HAP-1 (cell line): ENCODE data around the gene ITGBL1.
"Not testable (repeated sequence)": the region's sequence is repeated elsewhere in the genome, so short reads cannot be mapped to it uniquely, and the experiment has no call there.

Source experiments
- DNase-seq, 2 experiments: peaks; one replicate each; pipeline ENCODE4 v3.0.0-alpha.2; 2016 to 2020; ENCODE audit warnings: low spot score in 2 of 2
- H3K27me3 ChIP-seq: fragments of 250-450 bp; sonication (Bioruptor Pico); 2 replicates; pipeline ENCODE4 v1.5.1; 2020; ENCODE audit warnings: low read depth, mild to moderate bottlenecking, moderate library complexity
- H3K36me3 ChIP-seq: fragments of 250-450 bp; sonication (Bioruptor Pico); replicated peaks from 2 replicates; pipeline ENCODE4 v1.5.1; 2020; ENCODE audit warnings: mild to moderate bottlenecking
- H3K4me1 ChIP-seq: fragments of 250-450 bp; sonication (Bioruptor Pico); 2 replicates; pipeline ENCODE4 v1.5.1; 2020; ENCODE audit warnings: mild to moderate bottlenecking
- H3K4me3 ChIP-seq: fragments of 250-450 bp; sonication (Bioruptor Pico); 2 replicates; pipeline ENCODE4 v1.5.1; 2020; ENCODE audit warnings: mild to moderate bottlenecking, moderate library complexity
- H3K9me3 ChIP-seq: fragments of 250-450 bp; sonication (Bioruptor Pico); 2 replicates; pipeline ENCODE4 v1.5.1; 2020; ENCODE audit warnings: mild to moderate bottlenecking, moderate library complexity
- in situ Hi-C: fragments of 300-500 bp; cut with MboI; formaldehyde crosslinking; loops from 3 replicates; pipeline ENCODE4 v1.14.3; 2020; ENCODE audit warnings: low sequenced_read_pairs, inconsistent platforms, mixed read lengths

Gene ITGBL1

GRCh38 chr13:101535192-101535746 lies 82.8 kb downstream of the ITGBL1 start:
- Histone ChIP-seq H3K4me1 (peaks cover 3% of the 10 kb centered on the region; the same call in 1 of the 2 replicates), H3K36me3 (no peaks in the 10 kb centered on the region), H3K9me3 (no peaks in the 10 kb centered on the region), H3K4me3 (no peak overlapping the region), H3K27me3 (no peaks in the 10 kb centered on the region; the same call in 1 of the 2 replicates)
- DNase-seq, result no peak
- in situ Hi-C loops, result no loop called here

GRCh38 chr13:101536079-101536478 lies 83.6 kb downstream of the ITGBL1 start:
- H3K27me3 ChIP-seq, result no peaks in the 10 kb centered on the region; the same call in 1 of the 2 replicates
- in situ Hi-C loops, result no loop called here
- DNase-seq, result no peak
- no peaks in the 10 kb centered on the region for H3K36me3 ChIP-seq
- no peaks in the 10 kb centered on the region for H3K9me3 ChIP-seq
- no peak overlapping the region for H3K4me3 ChIP-seq
- H3K4me1 ChIP-seq, result peaks cover 3% of the 10 kb centered on the region; the same call in 1 of the 2 replicates

- H3K4me3 ChIP-seq, H3K4me1 ChIP-seq, H3K9me3 ChIP-seq, H3K27me3 ChIP-seq, in situ Hi-C loops, H3K36me3 ChIP-seq: not testable (repeated sequence)
- DNase-seq, result peak in 1 of 2 experiments; percentile 46
Observed at GRCh38 chr13:101544544-101544943, 92.1 kb downstream of the ITGBL1 start.

- DNase-seq, result no peak
- Histone ChIP-seq H3K4me3 (no peak overlapping the region), H3K9me3 (no peaks in the 10 kb centered on the region), H3K27me3 (no peaks in the 10 kb centered on the region), H3K36me3 (no peaks in the 10 kb centered on the region), H3K4me1 (no peaks in the 10 kb centered on the region)
- in situ Hi-C loops, result no loop called here
Observed at GRCh38 chr13:101544979-101545378, 92.5 kb downstream of the ITGBL1 start.

- H3K4me1 ChIP-seq, result no peaks in the 10 kb centered on the region
- no peak for DNase-seq
- no peaks in the 10 kb centered on the region for H3K27me3 ChIP-seq
- no peaks in the 10 kb centered on the region for H3K9me3 ChIP-seq
- no peak overlapping the region for H3K4me3 ChIP-seq
- H3K36me3 ChIP-seq, result no peaks in the 10 kb centered on the region
- in situ Hi-C loops, result no loop called here
Observed at GRCh38 chr13:101545521-101545920, 93.0 kb downstream of the ITGBL1 start.

GRCh38 chr13:101552286-101552685 lies 99.8 kb downstream of the ITGBL1 start:
- Histone ChIP-seq H3K27me3 (no peaks in the 10 kb centered on the region), H3K9me3 (no peaks in the 10 kb centered on the region), H3K4me1 (no peaks in the 10 kb centered on the region), H3K36me3 (no peaks in the 10 kb centered on the region), H3K4me3 (no peak overlapping the region)
- DNase-seq, result no peak
- in situ Hi-C loops, result no loop called here

GRCh38 chr13:101552786-101553185 lies 100.3 kb downstream of the ITGBL1 start:
- H3K36me3 ChIP-seq, result no peaks in the 10 kb centered on the region
- H3K9me3 ChIP-seq, result no peaks in the 10 kb centered on the region
- no peak overlapping the region for H3K4me3 ChIP-seq
- no peak for DNase-seq
- H3K27me3 ChIP-seq, result no peaks in the 10 kb centered on the region
- in situ Hi-C loops, result no loop called here
- H3K4me1 ChIP-seq, result no peaks in the 10 kb centered on the region

- H3K36me3 ChIP-seq, result no peaks in the 10 kb centered on the region
- no peaks in the 10 kb centered on the region for H3K4me1 ChIP-seq
- H3K9me3 ChIP-seq, result no peaks in the 10 kb centered on the region
- in situ Hi-C loops, result no loop called here
- DNase-seq, result no peak
- no peak overlapping the region for H3K4me3 ChIP-seq
- H3K27me3 ChIP-seq, result no peaks in the 10 kb centered on the region
Observed at GRCh38 chr13:101554420-101555125, 102.1 kb downstream of the ITGBL1 start.

GRCh38 chr13:101555610-101556009 lies 103.1 kb downstream of the ITGBL1 start:
- H3K4me1 ChIP-seq, result no peaks in the 10 kb centered on the region
- in situ Hi-C loops, result no loop called here
- no peaks in the 10 kb centered on the region for H3K27me3 ChIP-seq
- no peak for DNase-seq
- H3K4me3 ChIP-seq, result no peak overlapping the region
- H3K9me3 ChIP-seq, result no peaks in the 10 kb centered on the region
- H3K36me3 ChIP-seq, result no peaks in the 10 kb centered on the region

- no peak for DNase-seq
- H3K4me3 ChIP-seq, result no peak overlapping the region
- no peaks in the 10 kb centered on the region for H3K9me3 ChIP-seq
- in situ Hi-C loops, result no loop called here
- no peaks in the 10 kb centered on the region for H3K36me3 ChIP-seq
- no peaks in the 10 kb centered on the region for H3K4me1 ChIP-seq
- H3K27me3 ChIP-seq, result peaks cover 2% of the 10 kb centered on the region; the same call in 1 of the 2 replicates
Observed at GRCh38 chr13:101556676-101557123, 104.2 kb downstream of the ITGBL1 start.

- in situ Hi-C loops, result no loop called here
- Histone ChIP-seq H3K4me3 (no peak overlapping the region), H3K4me1 (no peaks in the 10 kb centered on the region), H3K9me3 (no peaks in the 10 kb centered on the region), H3K27me3 (peaks cover 2% of the 10 kb centered on the region; the same call in 1 of the 2 replicates), H3K36me3 (no peaks in the 10 kb centered on the region)
- no peak for DNase-seq
Observed at GRCh38 chr13:101565317-101565716, 112.8 kb downstream of the ITGBL1 start.

- in situ Hi-C loops, result no loop called here
Observed at GRCh38 chr13:101567841-101568240, 115.4 kb downstream of the ITGBL1 start.

GRCh38 chr13:101569807-101570206 lies 117.3 kb downstream of the ITGBL1 start:
- no peaks in the 10 kb centered on the region for H3K36me3 ChIP-seq
- H3K4me3 ChIP-seq, result no peak overlapping the region
- no peaks in the 10 kb centered on the region for H3K27me3 ChIP-seq
- no peak for DNase-seq
- in situ Hi-C loops, result no loop called here
- H3K4me1 ChIP-seq, result no peaks in the 10 kb centered on the region
- H3K9me3 ChIP-seq, result no peaks in the 10 kb centered on the region

More at GRCh38 chr13:101567841-101568240, 115.4 kb downstream of the ITGBL1 start:
- DNase-seq, result no peak
- H3K4me3 ChIP-seq, result no peak overlapping the region
- H3K9me3 ChIP-seq, result no peaks in the 10 kb centered on the region
- no peaks in the 10 kb centered on the region for H3K27me3 ChIP-seq
- no peaks in the 10 kb centered on the region for H3K36me3 ChIP-seq
- no peaks in the 10 kb centered on the region for H3K4me1 ChIP-seq

- in situ Hi-C loops, result no loop called here
Observed at GRCh38 chr13:101570410-101570809, 117.9 kb downstream of the ITGBL1 start.

More at GRCh38 chr13:101570410-101570809, 117.9 kb downstream of the ITGBL1 start:
- no peaks in the 10 kb centered on the region for H3K4me1 ChIP-seq
- no peaks in the 10 kb centered on the region for H3K36me3 ChIP-seq
- no peaks in the 10 kb centered on the region for H3K27me3 ChIP-seq
- H3K4me3 ChIP-seq, result no peak overlapping the region
- no peak for DNase-seq
- no peaks in the 10 kb centered on the region for H3K9me3 ChIP-seq
